NCI-H1436 treated with DMSO at 0.1 percent for 48 hours (cell line): ENCODE measurements around the gene CREB3L2.

Experiments
- DNase-seq: peaks from one replicate; lab custom pipeline; 2025; lab: John Stamatoyannopoulos, UW

Gene CREB3L2

GRCh38 chr7:137951700-137952425 is 50.0 kb downstream of the CREB3L2 start:
- no peak for DNase-seq

- no peak for DNase-seq
These were observed 50.9 kb downstream of the CREB3L2 start for GRCh38 chr7:137950967-137951366.

GRCh38 chr7:137950263-137950621 is 51.6 kb downstream of the CREB3L2 start:
- DNase-seq, result no peak

- no peak for DNase-seq
These were observed 52.2 kb downstream of the CREB3L2 start for GRCh38 chr7:137949416-137950262.

- DNase-seq, result no peak
These were observed 53.0 kb downstream of the CREB3L2 start for GRCh38 chr7:137948845-137949330.

GRCh38 chr7:137948083-137948844 is 53.6 kb downstream of the CREB3L2 start:
- DNase-seq, result no peak

- DNase-seq, result no peak
These were observed 54.8 kb downstream of the CREB3L2 start for GRCh38 chr7:137947046-137947445.

GRCh38 chr7:137946011-137946410 is 55.9 kb downstream of the CREB3L2 start:
- no peak for DNase-seq

GRCh38 chr7:137944168-137944567 is 57.7 kb downstream of the CREB3L2 start:
- DNase-seq, result no peak

GRCh38 chr7:137943132-137943551 is 58.7 kb downstream of the CREB3L2 start:
- no peak for DNase-seq

- no peak for DNase-seq
These were observed 59.3 kb downstream of the CREB3L2 start for GRCh38 chr7:137942484-137943115.

- no peak for DNase-seq
These were observed 61.0 kb downstream of the CREB3L2 start for GRCh38 chr7:137940656-137941518.

GRCh38 chr7:137940218-137940617 is 61.7 kb downstream of the CREB3L2 start:
- no peak for DNase-seq

- DNase-seq, result no peak
These were observed 64.7 kb downstream of the CREB3L2 start for GRCh38 chr7:137937202-137937560.

- DNase-seq, result no peak
These were observed 65.2 kb downstream of the CREB3L2 start for GRCh38 chr7:137936509-137937201.

GRCh38 chr7:137935884-137936508 is 65.9 kb downstream of the CREB3L2 start:
- no peak for DNase-seq

- DNase-seq, result no peak
These were observed 66.7 kb downstream of the CREB3L2 start for GRCh38 chr7:137934941-137935883.

- DNase-seq, result no peak
These were observed 67.6 kb downstream of the CREB3L2 start for GRCh38 chr7:137934176-137934826.
